H1 (cell line): ENCODE results near the gene CYLD. TPM values are rescaled to one million over a fixed set of nuclear protein-coding genes. Genes with fewer than 3 reads are reported as not detected.

ENCODE experiments used
- CTCF ChIA-PET: fragments of 300-600 bp; sonication (Branson Sonifier 250); formaldehyde crosslinking; loops from one replicate; lab custom pipeline; 2021; ENCODE audit not compliant: partially characterized antibody; lab: Charles Lee
- POLR2A ChIA-PET: fragments of 300-600 bp; sonication (Branson Sonifier 250); formaldehyde crosslinking; loops from one replicate; lab custom pipeline; 2021; ENCODE audit warnings: inconsistent platforms; ENCODE audit not compliant: partially characterized antibody; lab: Charles Lee
- DNase-seq, 2 experiments: peaks; one replicate each; pipeline versions ENCODE4 v3.0.0 to v3.0.0-alpha.2; 2010 to 2022; ENCODE audit warnings: low spot score in 2 of 2, low read depth in 1 of 2, mixed read lengths in 1 of 2
- FAIRE-seq: peaks from 2 replicates; lab custom pipeline; 2011; peaks lifted over from hg19 to GRCh38; lab: Jason Lieb, UNC
- H2AFZ ChIP-seq: 2 replicates; pipeline ENCODE4 v1.8.1; 2012; ENCODE audit warnings: low read length, inconsistent platforms
- H2AK5ac ChIP-seq: 2 replicates; pipeline ENCODE4 v1.6.1; 2013; ENCODE audit warnings: low read depth, low read length
- H2BK120ac ChIP-seq: replicated peaks from 2 replicates; pipeline ENCODE3; 2013; ENCODE audit warnings: low read depth, low read length, inconsistent platforms
- H2BK12ac ChIP-seq: 2 replicates; pipeline ENCODE4 v1.6.1; 2013; ENCODE audit warnings: low read depth, low read length
- H2BK15ac ChIP-seq: 2 replicates; pipeline ENCODE4 v1.6.1; 2013; ENCODE audit warnings: low read length
- H2BK20ac ChIP-seq: 2 replicates; pipeline ENCODE4 v1.6.1; 2013; ENCODE audit warnings: low read length
- H2BK5ac ChIP-seq: 2 replicates; pipeline ENCODE4 v1.6.1; 2013; ENCODE audit warnings: low read depth, low read length
- H3K14ac ChIP-seq: 2 replicates; pipeline ENCODE4 v1.6.1; 2013; ENCODE audit warnings: inconsistent platforms; ENCODE audit not compliant: insufficient read length
- H3K18ac ChIP-seq: 2 replicates; pipeline ENCODE4 v1.6.1; 2013; ENCODE audit warnings: low read length; ENCODE audit errors: extremely low read depth
- H3K23ac ChIP-seq: 2 replicates; pipeline ENCODE4 v1.6.1; 2013; ENCODE audit warnings: inconsistent platforms; ENCODE audit not compliant: insufficient read length
- H3K23me2 ChIP-seq: 2 replicates; pipeline ENCODE4 v1.6.1; 2013; ENCODE audit warnings: low read depth, low read length
- H3K27ac ChIP-seq: 2 replicates; pipeline ENCODE4 v1.6.1; 2011; ENCODE audit warnings: low read depth, low read length, inconsistent platforms
- H3K27me3 ChIP-seq, 4 experiments: replicated peaks in 1 of 4; 1 replicate in 1 of 4; 2 replicates in 3 of 4; pipeline versions ENCODE4 v1.6.1 to v1.8.1; 2011 to 2013; ENCODE audit warnings: low read length in 3 of 4, mild to moderate bottlenecking in 3 of 4, inconsistent platforms in 2 of 4, mixed read lengths in 2 of 4, moderate library complexity in 1 of 4; ENCODE audit not compliant: control insufficient read depth in 3 of 4, insufficient read depth in 3 of 4; ENCODE audit errors: extremely low read depth in 1 of 4
- H3K36me3 ChIP-seq, 4 experiments: 2 replicates each; pipeline versions ENCODE4 v1.6.1 to v1.8.1; 2011 to 2013; ENCODE audit warnings: mild to moderate bottlenecking in 4 of 4, low read length in 3 of 4, moderate library complexity in 2 of 4, control low read depth in 1 of 4, inconsistent platforms in 1 of 4; ENCODE audit not compliant: insufficient read depth in 4 of 4, control insufficient read depth in 2 of 4
- H3K4ac ChIP-seq: replicated peaks from 2 replicates; pipeline ENCODE3; 2013; ENCODE audit warnings: low read length, low read depth, mixed read lengths, inconsistent platforms; ENCODE audit not compliant: insufficient read length
- H3K4me1 ChIP-seq, 4 experiments: replicated peaks in 1 of 4; 1 replicate in 1 of 4; 2 replicates in 3 of 4; pipeline versions ENCODE4 v1.6.1 to v1.8.1; 2011 to 2013; ENCODE audit warnings: low read length in 3 of 4, inconsistent platforms in 2 of 4, mixed read lengths in 1 of 4; ENCODE audit not compliant: insufficient read depth in 4 of 4, control insufficient read depth in 3 of 4
- H3K4me2 ChIP-seq, 2 experiments: 2 replicates each; pipeline versions ENCODE4 v1.6.1 to v1.8.1; 2011 to 2013; ENCODE audit warnings: low read depth in 2 of 2, low read length in 2 of 2, control low read depth in 1 of 2, inconsistent platforms in 1 of 2, mild to moderate bottlenecking in 1 of 2; ENCODE audit not compliant: insufficient read depth in 1 of 2
- H3K4me3 ChIP-seq, 4 experiments: fragments of 200-600, 300-600 bp in 1 of 4; sonication (generic), shearing (Covaris generic), sonication (Bioruptor Twin) in 1 of 4; 2 replicates each; pipeline versions ENCODE4 v1.5.1 to v1.8.1; 2011 to 2016; ENCODE audit warnings: low read length in 4 of 4, low read depth in 3 of 4, control low read depth in 2 of 4, inconsistent platforms in 2 of 4, mild to moderate bottlenecking in 2 of 4, mixed read lengths in 1 of 4, moderate library complexity in 1 of 4; ENCODE audit not compliant: insufficient read depth in 2 of 4; ENCODE audit errors: extremely low read depth in 1 of 4
- H3K56ac ChIP-seq: replicated peaks from 2 replicates; pipeline ENCODE3; 2013; ENCODE audit warnings: low read depth, mild to moderate bottlenecking, mixed read lengths, low read length, inconsistent platforms; ENCODE audit not compliant: insufficient read length
- H3K79me1 ChIP-seq: 2 replicates; pipeline ENCODE4 v1.6.1; 2013; ENCODE audit warnings: low read depth, low read length, control low read depth
- H3K79me2 ChIP-seq, 2 experiments: 2 replicates each; pipeline versions ENCODE4 v1.6.1 to v1.8.1; 2012 to 2013; ENCODE audit warnings: low read length in 2 of 2, mild to moderate bottlenecking in 2 of 2, inconsistent platforms in 1 of 2; ENCODE audit not compliant: insufficient read depth in 2 of 2, control insufficient read depth in 1 of 2
- H3K9ac ChIP-seq, 4 experiments: replicated peaks in 1 of 4; 1 replicate in 1 of 4; 2 replicates in 3 of 4; pipeline versions ENCODE4 v1.6.1 to v1.8.1; 2011 to 2013; ENCODE audit warnings: low read depth in 3 of 4, low read length in 3 of 4, control low read depth in 2 of 4, mild to moderate bottlenecking in 2 of 4, moderate library complexity in 2 of 4, inconsistent platforms in 1 of 4; ENCODE audit errors: extremely low read depth in 1 of 4
- H3K9me3 ChIP-seq, 2 experiments: 2 replicates each; pipeline versions ENCODE4 v1.6.1 to v1.8.1; 2012 to 2013; ENCODE audit warnings: mild to moderate bottlenecking in 2 of 2, moderate library complexity in 2 of 2, control low read depth in 1 of 2, inconsistent platforms in 1 of 2, low read depth in 1 of 2, low read length in 1 of 2, mixed read lengths in 1 of 2; ENCODE audit not compliant: insufficient read depth in 2 of 2
- H4K20me1 ChIP-seq, 2 experiments: replicated peaks in 1 of 2; 2 replicates each; pipeline versions ENCODE3 to v1.8.1; 2011 to 2013; ENCODE audit warnings: inconsistent platforms in 2 of 2, low read length in 2 of 2, mild to moderate bottlenecking in 1 of 2; ENCODE audit not compliant: insufficient read depth in 2 of 2, control insufficient read depth in 1 of 2
- H4K5ac ChIP-seq: 2 replicates; pipeline ENCODE4 v1.6.1; 2013; ENCODE audit warnings: low read length, low read depth, mixed read lengths, inconsistent platforms; ENCODE audit not compliant: insufficient read length
- H4K8ac ChIP-seq: 2 replicates; pipeline ENCODE4 v1.8.0; 2013; ENCODE audit warnings: mild to moderate bottlenecking, moderate library complexity, low read length, inconsistent platforms; ENCODE audit not compliant: insufficient read depth; ENCODE audit errors: extremely low read depth
- H4K91ac ChIP-seq: replicated peaks from 2 replicates; pipeline ENCODE3; 2013; ENCODE audit warnings: low read length, mixed read lengths, inconsistent platforms; ENCODE audit not compliant: insufficient read length
- ASH2L ChIP-seq: fragments of 200-600, 300-600 bp; sonication (generic); IDR thresholded peaks from one replicate; pipeline ENCODE4 v1.7.1; 2017; ENCODE audit warnings: low read length
- CHD2 ChIP-seq: IDR thresholded peaks from 2 replicates; pipeline ENCODE4 v1.6.1; 2012; ENCODE audit warnings: low read length, improper control_type of control experiment
- EP300 ChIP-seq, 2 experiments: IDR thresholded peaks; 1 replicate in 1 of 2; 2 replicates in 1 of 2; pipeline ENCODE4 v1.6.1; 2011 to 2012; ENCODE audit warnings: low read depth in 2 of 2, low read length in 2 of 2, mild to moderate bottlenecking in 2 of 2, borderline replicate concordance in 1 of 2, inconsistent platforms in 1 of 2, moderate library complexity in 1 of 2
- POLR2A ChIP-seq, 2 experiments: IDR thresholded peaks; 1 replicate in 1 of 2; 2 replicates in 1 of 2; pipeline ENCODE4 v1.6.1; 2011; ENCODE audit warnings: low read depth in 2 of 2, low read length in 2 of 2, mild to moderate bottlenecking in 2 of 2; ENCODE audit errors: control extremely low read depth in 1 of 2
- SIN3A ChIP-seq, 2 experiments: IDR thresholded peaks in 1 of 2; conservative IDR thresholded peaks in 1 of 2; 2 replicates each; pipeline ENCODE4 v1.6.1; 2011 to 2012; ENCODE audit warnings: low read length in 2 of 2, improper control_type of control experiment in 1 of 2, low read depth in 1 of 2, mild to moderate bottlenecking in 1 of 2
- SIX5 ChIP-seq: IDR thresholded peaks from 2 replicates; pipeline ENCODE4 v1.6.1; 2011; ENCODE audit warnings: mild to moderate bottlenecking, low read depth, low read length
- WGBS, 2 experiments: shearing (Covaris generic) in 1 of 2; methylation state at CpG; one replicate each; pipeline versions ENCODE4 v1.1.6 to v1.1.7; 2013 to 2015; ENCODE audit warnings: low lambda C conversion rate in 2 of 2, mixed read lengths in 2 of 2, inconsistent platforms in 1 of 2, low coverage in 1 of 2, missing lambda C conversion rate in 1 of 2; ENCODE audit not compliant: insufficient replicate concordance in 2 of 2, insufficient coverage in 1 of 2, insufficient read length in 1 of 2; ENCODE audit errors: extremely low coverage in 1 of 2, missing lambda C conversion rate in 1 of 2; 5-methylcytosine and 5-hydroxymethylcytosine counted together
- polyA plus RNA-seq, 7 experiments: library from polyadenylated mRNA; depleted of rRNA in 3 of 7; stranded (reverse) in 5 of 7; unstranded in 2 of 7; fragments of >200 nt in 5 of 7; fragments of 200-250 nt in 2 of 7; gene quantifications; 1 replicate in 5 of 7; 2 replicates in 1 of 7; 4 replicates in 1 of 7; pipeline versions ENCODE4 v1.2.1 to v1.2.3, GENCODE V29; 2011 to 2013; ENCODE audit warnings: missing spikeins in 2 of 7, mixed read lengths in 2 of 7
- total RNA-seq: library from RNA; stranded (reverse); fragmentation: NEBNext Ultra II Directional; extraction: Animal tissue kit (Norgen Biotek cat#: 25700); gene quantifications from 2 replicates; pipeline ENCODE4 v1.2.1, GENCODE V29; 2021

The CYLD gene
- total and polyA plus RNA-seq, 2 of the 8 experiments (the other 6 are each of a cell fraction or from before 2014, with no cell fraction given) = 3.7 to 18.8 TPM

GRCh38 chr16:50804290-50804907 is 62.5 kb downstream of the CYLD start:
- H2BK5ac ChIP-seq = no peak overlapping the region
- POLR2A ChIA-PET = interaction anchor here (0.6 kb wide), 1 partner anchor 53 kb away, joined by 3 read pairs; no protein-coding TSS in a partner anchor
- no peak overlapping the region for H3K4ac ChIP-seq
- no peak for FAIRE-seq
- peaks cover 0 to 5% (median 0%) of the 10 kb centered on the region in 4 experiments; a peak in 2 of 7 replicates for H3K4me1 ChIP-seq
- DNase-seq = no peak
- no peak overlapping the region for H3K27ac ChIP-seq
- no peak overlapping the region for H3K14ac ChIP-seq
- H3K9me3 ChIP-seq = no peaks in the 10 kb centered on the region
- no peaks in the 10 kb centered on the region for H3K79me1 ChIP-seq
- H2BK12ac ChIP-seq = no peak overlapping the region
- no peak overlapping the region for H2BK20ac ChIP-seq
- H2AK5ac ChIP-seq = no peak overlapping the region
- H3K4me3 ChIP-seq = no peak overlapping the region
- no peak overlapping the region for H4K8ac ChIP-seq
- 0 out of 2 replicates have a peak, but pooled peaks cover 2% of the 10 kb centered on the region for H3K23me2 ChIP-seq
- H4K5ac ChIP-seq = no peak overlapping the region
- no peaks in the 10 kb centered on the region for H3K36me3 ChIP-seq
- H4K20me1 ChIP-seq = no peaks in the 10 kb centered on the region
- no peak overlapping the region for H2BK15ac ChIP-seq
- H3K18ac ChIP-seq = no peak overlapping the region
- H4K91ac ChIP-seq = no peak overlapping the region
- 88% methylated on average over 10 of the region's 10 CpGs; no CpG with 5 or more reads in 1 of the 2 experiments for WGBS, 2 experiments
- H3K27me3 ChIP-seq = no peaks in the 10 kb centered on the region
- no peak overlapping the region for H2BK120ac ChIP-seq
- H3K79me2 ChIP-seq = no peaks in the 10 kb centered on the region
- H2AFZ ChIP-seq = no peak overlapping the region
- no peak overlapping the region for H3K56ac ChIP-seq
- no peak overlapping the region for H3K9ac ChIP-seq
- H3K4me2 ChIP-seq = no peak overlapping the region
- no peak overlapping the region for H3K23ac ChIP-seq
- CTCF ChIA-PET = interaction anchor here (1.3 to 13.4 kb wide), 9 partner anchors 9 to 211 kb away, joined by 3 to 251 read pairs (median 9); partner anchors contain the start of gene SNX20
- TF ChIP-seq SIN3A (conservative IDR thresholded peaks at IDR 0.05 in 1 of 2, IDR thresholded peaks at IDR 0.05 in 1 of 2; ENCODE audit: low read depth in 1 of 2, low read length in 2 of 2) (no peak), ASH2L (no peak), EP300 (IDR thresholded peaks at IDR 0.05; ENCODE audit: borderline replicate concordance in 1 of 2, low read depth in 2 of 2, low read length in 2 of 2) (no peak), SIX5 (no peak), CHD2 (no peak), POLR2A (IDR thresholded peaks at IDR 0.05; ENCODE audit: control extremely low read depth in 1 of 2, low read depth in 2 of 2, low read length in 2 of 2) (no peak)
